ENCODE results near the gene XKR7.

GRCh38 chr20:31979713-31980426 is 11.9 kb downstream of the XKR7 start:
- no peak for TF ChIP-seq PATZ1 (CRISPR knock-in tag; IDR thresholded peaks at IDR 0.05; ENCODE audit: borderline replicate concordance)
- TF ChIP-seq BACH2 (CRISPR knock-in tag; IDR thresholded peaks at IDR 0.05; ENCODE audit: borderline replicate concordance), result no peak
- no peak for TF ChIP-seq ESRRG (CRISPR knock-in tag; IDR thresholded peaks at IDR 0.05)
- no peak for TF ChIP-seq GLIS3 (CRISPR knock-in tag; IDR thresholded peaks at IDR 0.05)
- no peak for TF ChIP-seq CREB5 (CRISPR knock-in tag; IDR thresholded peaks at IDR 0.05; ENCODE audit: low read depth)
